IMR-90 (cell line): ENCODE data around the gene CHRNA5. TPM values are rescaled to one million over a fixed set of nuclear protein-coding genes. Genes with fewer than 3 reads are reported as not detected.

Experiments
- ATAC-seq: fragments of 200-7000 bp; cut with Tn5 transposase; 2 replicates; pipeline ENCODE4 v1.9.1; 2020; ENCODE audit warnings: low read depth, mild to moderate bottlenecking, moderate library complexity
- BruUV-seq: library from RNA; stranded (reverse); fragments of 400-500 nt; replicated peaks from 2 replicates; lab custom pipeline; 2021; lab: Mats Ljungman, UMichigan
- CTCF ChIA-PET: fragments of 300-600 bp; formaldehyde crosslinking; extraction: SDS; loops from one replicate; lab custom pipeline; 2021; ENCODE audit warnings: antibody characterized with exemption; lab: Yijun Ruan, JAX
- POLR2A ChIA-PET: fragments of 300-600 bp; sonication (Branson Sonifier 250); formaldehyde crosslinking; loops from one replicate; lab custom pipeline; 2022; ENCODE audit warnings: antibody characterized with exemption; ENCODE audit not compliant: unreplicated experiment; lab: Charles Lee
- DNase-seq: peaks from one replicate; pipeline ENCODE4 v3.0.0; 2013
- H2AFZ ChIP-seq: replicated peaks from 2 replicates; pipeline ENCODE3; 2013; ENCODE audit warnings: low read length, mild to moderate bottlenecking; ENCODE audit not compliant: poor library complexity
- H2AK5ac ChIP-seq: 2 replicates; pipeline ENCODE4 v1.6.1; 2013; ENCODE audit warnings: low read depth, low read length, inconsistent platforms
- H2AK9ac ChIP-seq: replicated peaks from 2 replicates; pipeline ENCODE3; 2013; ENCODE audit warnings: mild to moderate bottlenecking, low read depth, low read length, moderate library complexity; ENCODE audit not compliant: poor library complexity
- H2BK120ac ChIP-seq: 2 replicates; pipeline ENCODE4 v1.6.1; 2013; ENCODE audit warnings: low read depth, low read length, inconsistent platforms
- H2BK15ac ChIP-seq: 3 replicates; pipeline ENCODE4 v1.6.1; 2013; ENCODE audit warnings: low read depth, low read length, inconsistent platforms
- H2BK20ac ChIP-seq: 2 replicates; pipeline ENCODE4 v1.6.1; 2013; ENCODE audit warnings: low read depth, mild to moderate bottlenecking, inconsistent platforms, low read length, moderate library complexity
- H2BK5ac ChIP-seq: 2 replicates; pipeline ENCODE4 v1.6.1; 2013; ENCODE audit warnings: mild to moderate bottlenecking, low read depth, low read length, inconsistent platforms; ENCODE audit not compliant: poor library complexity, severe bottlenecking
- H3K14ac ChIP-seq: replicated peaks from 2 replicates; pipeline ENCODE4 v1.6.1; 2013; ENCODE audit warnings: low read depth, low read length, inconsistent platforms
- H3K18ac ChIP-seq: 2 replicates; pipeline ENCODE4 v1.6.1; 2013; ENCODE audit warnings: low read depth, low read length, control low read depth
- H3K23ac ChIP-seq: 2 replicates; pipeline ENCODE4 v1.6.1; 2013; ENCODE audit warnings: low read depth, low read length, inconsistent platforms
- H3K27ac ChIP-seq: 2 replicates; pipeline ENCODE4 v1.5.1; 2013; ENCODE audit warnings: mild to moderate bottlenecking, control low read depth, low read length; ENCODE audit not compliant: insufficient read depth
- H3K27me3 ChIP-seq: 2 replicates; pipeline ENCODE4 v1.6.1; 2013; ENCODE audit warnings: low read length; ENCODE audit not compliant: control insufficient read depth, insufficient read depth
- H3K36me3 ChIP-seq: 2 replicates; pipeline ENCODE4 v1.6.1; 2013; ENCODE audit warnings: low read length, mixed read lengths; ENCODE audit not compliant: control insufficient read depth, insufficient read depth
- H3K4ac ChIP-seq: 2 replicates; pipeline ENCODE4 v1.6.1; 2013; ENCODE audit warnings: low read depth, low read length, inconsistent platforms
- H3K4me1 ChIP-seq: 2 replicates; pipeline ENCODE4 v1.6.1; 2013; ENCODE audit warnings: low read length, mixed read lengths; ENCODE audit not compliant: control insufficient read depth, insufficient read depth
- H3K4me2 ChIP-seq: 2 replicates; pipeline ENCODE4 v1.6.1; 2013; ENCODE audit warnings: low read depth, mild to moderate bottlenecking, control low read depth, low read length, moderate library complexity
- H3K4me3 ChIP-seq: 2 replicates; pipeline ENCODE4 v1.5.1; 2013; ENCODE audit warnings: low read depth, mild to moderate bottlenecking, control low read depth, low read length, moderate library complexity; ENCODE audit not compliant: insufficient read depth
- H3K56ac ChIP-seq: 2 replicates; pipeline ENCODE4 v1.6.1; 2013; ENCODE audit warnings: low read length, inconsistent platforms; ENCODE audit not compliant: insufficient read depth; ENCODE audit errors: extremely low read depth
- H3K79me1 ChIP-seq, 2 experiments: 2 replicates each; pipeline ENCODE4 v1.6.1; 2013; ENCODE audit warnings: low read length in 2 of 2, inconsistent platforms in 1 of 2, low read depth in 1 of 2
- H3K9ac ChIP-seq: 2 replicates; pipeline ENCODE4 v1.6.1; 2013; ENCODE audit warnings: low read depth, low read length, control low read depth
- H3K9me1 ChIP-seq: 2 replicates; pipeline ENCODE4 v1.6.1; 2013; ENCODE audit warnings: low read length, inconsistent platforms; ENCODE audit not compliant: insufficient read depth
- H3K9me3 ChIP-seq: 2 replicates; pipeline ENCODE4 v1.6.1; 2013; ENCODE audit warnings: low read length; ENCODE audit not compliant: control insufficient read depth, insufficient read depth
- H4K20me1 ChIP-seq: 2 replicates; pipeline ENCODE4 v1.6.1; 2013; ENCODE audit warnings: low read length, inconsistent platforms; ENCODE audit not compliant: insufficient read depth
- H4K5ac ChIP-seq: 2 replicates; pipeline ENCODE4 v1.6.1; 2013; ENCODE audit warnings: mild to moderate bottlenecking, low read depth, low read length, control low read depth
- H4K8ac ChIP-seq, 2 experiments: 2 replicates each; pipeline ENCODE4 v1.6.1; 2013; ENCODE audit warnings: low read depth in 2 of 2, low read length in 2 of 2, control low read depth in 1 of 2, inconsistent platforms in 1 of 2
- H4K91ac ChIP-seq: 2 replicates; pipeline ENCODE4 v1.6.1; 2013; ENCODE audit warnings: low read depth, low read length, inconsistent platforms; ENCODE audit not compliant: insufficient read depth
- BHLHE40 ChIP-seq: fragments of 150-350 bp; IDR thresholded peaks from 2 replicates; pipeline ENCODE4 v1.6.1; 2016; ENCODE audit warnings: mild to moderate bottlenecking, low read depth, low read length
- CEBPB ChIP-seq: IDR thresholded peaks from 2 replicates; pipeline ENCODE4 v1.6.1; 2012; ENCODE audit warnings: low read depth, low read length, improper control_type of control experiment
- CHD1 ChIP-seq: IDR thresholded peaks from 2 replicates; pipeline ENCODE4 v1.6.1; 2012; ENCODE audit warnings: low read depth, low read length, improper control_type of control experiment
- ELK1 ChIP-seq: fragments of 150-350 bp; IDR thresholded peaks from 2 replicates; pipeline ENCODE4 v1.6.1; 2016; ENCODE audit warnings: low read depth, mild to moderate bottlenecking, low read length, moderate library complexity, borderline replicate concordance
- FOS ChIP-seq: fragments of 150-350 bp; IDR thresholded peaks from 2 replicates; pipeline ENCODE4 v1.6.1; 2016; ENCODE audit warnings: low read depth, low read length
- MAFK ChIP-seq: IDR thresholded peaks from 2 replicates; pipeline ENCODE4 v1.6.1; 2012; ENCODE audit warnings: low read depth, low read length, improper control_type of control experiment
- MAZ ChIP-seq: IDR thresholded peaks from 2 replicates; pipeline ENCODE4 v1.6.1; 2012; ENCODE audit warnings: low read depth, mild to moderate bottlenecking, low read length, improper control_type of control experiment, moderate library complexity, borderline replicate concordance
- MXI1 ChIP-seq: IDR thresholded peaks from 2 replicates; pipeline ENCODE4 v1.6.1; 2012; ENCODE audit warnings: low read depth, mild to moderate bottlenecking, low read length, moderate library complexity, borderline replicate concordance
- NFE2L2 ChIP-seq: fragments of 150-350 bp; IDR thresholded peaks from 2 replicates; pipeline ENCODE4 v1.6.1; 2016; ENCODE audit warnings: low read depth, mild to moderate bottlenecking, low read length
- POLR2A ChIP-seq: IDR thresholded peaks from 2 replicates; pipeline ENCODE4 v1.6.1; 2012; ENCODE audit warnings: mild to moderate bottlenecking, low read depth, low read length
- RAD21 ChIP-seq: IDR thresholded peaks from 2 replicates; pipeline ENCODE4 v1.6.1; 2012; ENCODE audit warnings: low read length, improper control_type of control experiment
- RCOR1 ChIP-seq: IDR thresholded peaks from 2 replicates; pipeline ENCODE4 v1.6.1; 2012; ENCODE audit warnings: mild to moderate bottlenecking, low read length, improper control_type of control experiment; ENCODE audit not compliant: insufficient replicate concordance
- RFX5 ChIP-seq: IDR thresholded peaks from 2 replicates; pipeline ENCODE4 v1.8.0; 2012; ENCODE audit warnings: low read depth, mild to moderate bottlenecking, low read length, moderate library complexity
- SMC3 ChIP-seq: fragments of 150-350 bp; IDR thresholded peaks from 2 replicates; pipeline ENCODE4 v1.6.1; 2016; ENCODE audit warnings: low read depth, mild to moderate bottlenecking, antibody characterized with exemption, low read length, moderate library complexity
- USF2 ChIP-seq: fragments of 150-350 bp; IDR thresholded peaks from 2 replicates; pipeline ENCODE4 v1.6.1; 2017; ENCODE audit warnings: mild to moderate bottlenecking, antibody characterized with exemption, low read length, low read depth
- WGBS, 2 experiments: methylation state at CpG; one replicate each; pipeline versions ENCODE4 v1.1.5 to v1.1.7; 2013; ENCODE audit warnings: missing lambda C conversion rate in 2 of 2; ENCODE audit not compliant: insufficient read length in 1 of 2; ENCODE audit errors: extremely low coverage in 2 of 2; 5-methylcytosine and 5-hydroxymethylcytosine counted together
- dilution Hi-C: fragments of 300-500 bp; cut with HindIII; formaldehyde crosslinking; loops from one replicate; pipeline ENCODE4 v1.14.3; 2018; ENCODE audit warnings: low sequenced_read_pairs; ENCODE audit not compliant: unreplicated experiment
- in situ Hi-C: fragments of 300-500 bp; cut with MboI; formaldehyde crosslinking; loops from 3 replicates; pipeline ENCODE4 v1.14.3; 2019; ENCODE audit warnings: low sequenced_read_pairs, inconsistent platforms, mixed read lengths
- intact Hi-C: fragments of 100-400 bp; cut with micrococcal nuclease; formaldehyde crosslinking; loops from 2 replicates; pipeline ENCODE4 v1.10.0; 2022
- polyA plus RNA-seq, 3 experiments: library from polyadenylated mRNA; depleted of rRNA; stranded (reverse); fragments of >200 nt; gene quantifications; 2 replicates each; pipeline ENCODE4 v1.2.3, GENCODE V29; 2012; ENCODE audit warnings: low replicate concordance in 1 of 3
- total RNA-seq: library from RNA; depleted of rRNA; stranded (reverse); fragments of >200 nt; gene quantifications from 2 replicates; pipeline ENCODE4 v1.2.3, GENCODE V29; 2012
- TF ChIP-seq, protein P1 (sequence below): conservative IDR thresholded peaks from 2 replicates; pipeline ENCODE4 v1.5.1; 2012; ENCODE audit warnings: mild to moderate bottlenecking, low read depth, low read length, improper control_type of control experiment

CHRNA5 gene
- total and polyA plus RNA-seq, 2 of the 4 experiments (the other 2 are of a cell fraction) = 0.54 to 0.94 TPM

GRCh38 chr15:78627348-78627747 lies 62.0 kb downstream of the CHRNA5 start:
- H2BK120ac ChIP-seq = no peak overlapping the region
- intact Hi-C loops (no loop called here), in situ Hi-C loops (no loop called here), dilution Hi-C loops (no loop called here)
- no TSS peak for BruUV-seq
- H3K14ac ChIP-seq = no peak overlapping the region
- no peak overlapping the region for H3K4me2 ChIP-seq
- H2AFZ ChIP-seq = no peak overlapping the region
- H3K27ac ChIP-seq = no peak overlapping the region
- no peaks in the 10 kb centered on the region for H3K79me1 ChIP-seq
- ATAC-seq = no peak
- H4K5ac ChIP-seq = no peak overlapping the region
- no peak overlapping the region for H2BK5ac ChIP-seq
- no peak overlapping the region for H4K8ac ChIP-seq
- no peak for DNase-seq
- no peak overlapping the region for H2BK15ac ChIP-seq
- no peak overlapping the region for H2AK9ac ChIP-seq
- no peak overlapping the region for H4K91ac ChIP-seq
- ChIA-PET CTCF (interaction anchor here (0.5 kb wide), 1 partner anchor 56 kb away, joined by 3 read pairs; no protein-coding TSS in a partner anchor), POLR2A (no interaction called here)
- no CpG with 5 or more reads among the region's 8 CpGs for WGBS, 2 experiments
- H4K20me1 ChIP-seq = no peaks in the 10 kb centered on the region
- H3K4ac ChIP-seq = no peak overlapping the region
- no peaks in the 10 kb centered on the region for H3K36me3 ChIP-seq
- no peaks in the 10 kb centered on the region for H3K9me3 ChIP-seq
- H3K4me1 ChIP-seq = no peaks in the 10 kb centered on the region
- no peak overlapping the region for H2BK20ac ChIP-seq
- H3K18ac ChIP-seq = no peak overlapping the region
- no peak overlapping the region for H2AK5ac ChIP-seq
- no peak overlapping the region for H3K4me3 ChIP-seq
- no peak for TF ChIP-seq RFX5
- TF ChIP-seq SMC3 = no peak
- no peak for TF ChIP-seq USF2
- TF ChIP-seq POLR2A = no peak
- no peak for TF ChIP-seq FOS
- no peak for TF ChIP-seq CHD1
- no peak for TF ChIP-seq MAZ
- TF ChIP-seq ELK1 = no peak
- no peak for TF ChIP-seq BHLHE40
- no peak for TF ChIP-seq MAFK
- TF ChIP-seq, protein P1, sequence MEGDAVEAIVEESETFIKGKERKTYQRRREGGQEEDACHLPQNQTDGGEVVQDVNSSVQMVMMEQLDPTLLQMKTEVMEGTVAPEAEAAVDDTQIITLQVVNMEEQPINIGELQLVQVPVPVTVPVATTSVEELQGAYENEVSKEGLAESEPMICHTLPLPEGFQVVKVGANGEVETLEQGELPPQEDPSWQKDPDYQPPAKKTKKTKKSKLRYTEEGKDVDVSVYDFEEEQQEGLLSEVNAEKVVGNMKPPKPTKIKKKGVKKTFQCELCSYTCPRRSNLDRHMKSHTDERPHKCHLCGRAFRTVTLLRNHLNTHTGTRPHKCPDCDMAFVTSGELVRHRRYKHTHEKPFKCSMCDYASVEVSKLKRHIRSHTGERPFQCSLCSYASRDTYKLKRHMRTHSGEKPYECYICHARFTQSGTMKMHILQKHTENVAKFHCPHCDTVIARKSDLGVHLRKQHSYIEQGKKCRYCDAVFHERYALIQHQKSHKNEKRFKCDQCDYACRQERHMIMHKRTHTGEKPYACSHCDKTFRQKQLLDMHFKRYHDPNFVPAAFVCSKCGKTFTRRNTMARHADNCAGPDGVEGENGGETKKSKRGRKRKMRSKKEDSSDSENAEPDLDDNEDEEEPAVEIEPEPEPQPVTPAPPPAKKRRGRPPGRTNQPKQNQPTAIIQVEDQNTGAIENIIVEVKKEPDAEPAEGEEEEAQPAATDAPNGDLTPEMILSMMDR = no peak
- TF ChIP-seq NFE2L2 = no peak
- no peak for TF ChIP-seq CEBPB
- no peak for TF ChIP-seq MXI1
- no peak for TF ChIP-seq RCOR1
- no peak for TF ChIP-seq RAD21
- no peaks in the 10 kb centered on the region for H3K9me1 ChIP-seq
- no peak overlapping the region for H3K56ac ChIP-seq
- H3K27me3 ChIP-seq = peaks cover 62% of the 10 kb centered on the region
- no peak overlapping the region for H3K9ac ChIP-seq
- H3K23ac ChIP-seq = no peak overlapping the region
